Chondrocyte (in vitro differentiated cells): ENCODE data around the gene RPUSD1. TPM values are rescaled to one million over a fixed set of nuclear protein-coding genes. Genes with fewer than 3 reads are reported as not detected.
"Not testable (repeated sequence)": the region's sequence is repeated elsewhere in the genome, so short reads cannot be mapped to it uniquely, and the experiment has no call there.

Source experiments
- DNase-seq: peaks from one replicate; pipeline ENCODE4 v3.0.0; 2021; ENCODE audit warnings: mixed read lengths, low spot score
- H3K27ac Mint-ChIP-seq: one replicate; pipeline ENCODE4 v1.8.0; 2021; ENCODE audit warnings: mild to moderate bottlenecking, moderate library complexity, mixed read lengths; ENCODE audit not compliant: unreplicated experiment
- H3K27me3 Mint-ChIP-seq: 2 replicates; pipeline ENCODE4 v1.8.0; 2021; ENCODE audit warnings: low read depth, mixed read lengths
- H3K36me3 Mint-ChIP-seq: 2 replicates; pipeline ENCODE4 v1.8.0; 2021; ENCODE audit warnings: low read depth, mixed read lengths
- H3K4me1 Mint-ChIP-seq: 2 replicates; pipeline ENCODE4 v1.8.0; 2021; ENCODE audit warnings: low read depth, mild to moderate bottlenecking, mixed read lengths
- H3K4me3 Mint-ChIP-seq: one replicate; pipeline ENCODE4 v1.8.0; 2021; ENCODE audit warnings: mild to moderate bottlenecking, moderate library complexity, mixed read lengths; ENCODE audit not compliant: unreplicated experiment
- H3K9me3 Mint-ChIP-seq: 2 replicates; pipeline ENCODE4 v1.8.0; 2021; ENCODE audit warnings: low read depth, mixed read lengths
- total RNA-seq: library from RNA; stranded (reverse); gene quantifications from 3 replicates; pipeline ENCODE4 v1.2.1, GENCODE V29; 2021
- TF ChIP-seq, protein P1 (sequence below): fragments of 200-600 bp; sonication (generic); IDR thresholded peaks from 2 replicates; pipeline ENCODE4 v1.5.0; 2021; ENCODE audit warnings: antibody characterized with exemption, mild to moderate bottlenecking, moderate library complexity

Gene RPUSD1
- total RNA-seq, 1 donor from 2014 or later: 19.6 TPM

DNA sequence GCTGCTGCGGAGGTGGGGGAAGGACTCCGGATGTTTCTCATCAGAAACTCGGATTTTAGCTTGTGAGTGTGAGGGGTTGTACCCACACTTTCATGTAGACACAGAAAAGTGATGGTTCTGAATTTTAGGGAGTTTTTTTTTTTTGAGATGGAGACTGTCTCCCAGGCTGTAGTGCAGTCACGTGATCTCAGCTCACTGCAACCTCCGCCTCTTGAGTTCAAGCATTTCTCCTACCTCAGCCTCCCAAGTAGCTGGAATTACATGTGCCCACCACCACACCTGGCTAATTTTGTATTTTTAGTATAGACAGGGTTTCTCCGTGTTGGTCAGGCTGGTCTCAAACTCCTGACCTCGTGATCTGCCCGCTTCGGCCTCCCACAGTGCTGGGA, 34.7 kb upstream of the RPUSD1 start:
- no peaks in the 10 kb centered on the region for H3K36me3 Mint-ChIP-seq
- no peak for DNase-seq
- peaks cover 23% of the 10 kb centered on the region for H3K27me3 Mint-ChIP-seq
- H3K9me3 Mint-ChIP-seq: no peaks in the 10 kb centered on the region
- no peak overlapping the region for H3K4me3 Mint-ChIP-seq
- H3K27ac Mint-ChIP-seq: no peak overlapping the region
- H3K4me1 Mint-ChIP-seq: no peaks in the 10 kb centered on the region
- TF ChIP-seq, protein P1, sequence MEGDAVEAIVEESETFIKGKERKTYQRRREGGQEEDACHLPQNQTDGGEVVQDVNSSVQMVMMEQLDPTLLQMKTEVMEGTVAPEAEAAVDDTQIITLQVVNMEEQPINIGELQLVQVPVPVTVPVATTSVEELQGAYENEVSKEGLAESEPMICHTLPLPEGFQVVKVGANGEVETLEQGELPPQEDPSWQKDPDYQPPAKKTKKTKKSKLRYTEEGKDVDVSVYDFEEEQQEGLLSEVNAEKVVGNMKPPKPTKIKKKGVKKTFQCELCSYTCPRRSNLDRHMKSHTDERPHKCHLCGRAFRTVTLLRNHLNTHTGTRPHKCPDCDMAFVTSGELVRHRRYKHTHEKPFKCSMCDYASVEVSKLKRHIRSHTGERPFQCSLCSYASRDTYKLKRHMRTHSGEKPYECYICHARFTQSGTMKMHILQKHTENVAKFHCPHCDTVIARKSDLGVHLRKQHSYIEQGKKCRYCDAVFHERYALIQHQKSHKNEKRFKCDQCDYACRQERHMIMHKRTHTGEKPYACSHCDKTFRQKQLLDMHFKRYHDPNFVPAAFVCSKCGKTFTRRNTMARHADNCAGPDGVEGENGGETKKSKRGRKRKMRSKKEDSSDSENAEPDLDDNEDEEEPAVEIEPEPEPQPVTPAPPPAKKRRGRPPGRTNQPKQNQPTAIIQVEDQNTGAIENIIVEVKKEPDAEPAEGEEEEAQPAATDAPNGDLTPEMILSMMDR: no peak

DNA sequence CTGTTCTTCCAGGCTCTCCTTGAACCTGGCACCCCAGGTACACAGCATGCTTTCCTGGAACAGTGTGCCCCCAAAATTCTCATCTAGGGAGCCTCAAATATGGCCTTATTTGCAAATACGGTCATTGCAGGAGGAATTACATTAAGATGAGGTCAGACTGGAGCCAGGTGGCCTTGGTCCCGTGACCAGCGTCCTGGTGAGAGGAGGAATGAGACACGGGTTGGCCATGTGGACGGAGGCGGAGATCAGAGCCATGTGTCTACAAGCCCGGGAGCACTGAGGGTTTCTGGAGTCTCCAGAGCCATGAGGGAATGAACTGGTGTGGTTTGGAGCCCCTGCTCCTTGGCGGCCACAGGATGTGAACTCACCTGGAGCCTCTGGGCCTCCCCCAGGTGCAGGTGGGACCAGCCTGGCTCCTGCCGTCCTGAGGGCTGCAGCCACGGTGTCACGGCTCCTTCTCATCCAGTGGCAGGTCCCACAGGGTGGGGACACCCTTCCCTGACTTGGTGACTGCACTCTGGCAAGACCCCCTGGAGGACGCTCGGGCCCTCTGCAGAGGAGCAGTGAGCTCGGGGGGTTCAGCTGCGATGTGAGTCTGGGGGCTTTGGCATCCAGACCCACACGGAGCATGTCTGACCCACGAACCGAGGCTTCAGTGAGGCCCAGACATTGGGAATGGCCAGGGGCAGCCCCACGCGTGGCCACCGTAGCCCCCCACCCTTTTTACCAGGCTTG, 34.2 kb upstream of the RPUSD1 start:
- no peak overlapping the region for H3K4me3 Mint-ChIP-seq
- no peaks in the 10 kb centered on the region for H3K36me3 Mint-ChIP-seq
- H3K9me3 Mint-ChIP-seq: no peaks in the 10 kb centered on the region
- DNase-seq: no peak
- TF ChIP-seq, protein P1: no peak
- H3K27ac Mint-ChIP-seq: no peak overlapping the region
- no peaks in the 10 kb centered on the region for H3K4me1 Mint-ChIP-seq
- H3K27me3 Mint-ChIP-seq: peaks cover 23% of the 10 kb centered on the region

DNA sequence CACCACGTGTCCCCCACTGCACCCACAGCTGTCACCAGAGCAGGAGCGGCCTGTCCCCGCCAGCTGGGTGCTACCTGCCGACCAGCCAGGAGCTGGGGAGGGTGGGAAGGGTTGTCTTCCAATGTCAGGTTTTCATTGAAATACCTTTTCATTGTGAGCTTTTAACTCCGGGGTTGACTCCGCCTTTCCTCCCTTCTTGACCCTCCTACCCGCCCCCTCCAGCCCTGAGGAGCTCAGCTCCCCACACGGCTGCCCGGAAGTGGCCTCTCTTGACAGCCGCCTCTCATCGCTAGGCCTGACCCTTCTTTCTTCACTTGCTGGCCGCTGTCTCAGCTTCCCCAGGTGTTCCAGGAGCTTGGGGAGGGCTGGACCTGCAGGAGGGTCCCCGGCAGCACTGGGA, 33.6 kb upstream of the RPUSD1 start:
- Mint-ChIP-seq H3K9me3 (no peaks in the 10 kb centered on the region), H3K4me3 (no peak overlapping the region), H3K27me3 (peaks cover 23% of the 10 kb centered on the region), H3K4me1 (no peaks in the 10 kb centered on the region), H3K27ac (no peak overlapping the region), H3K36me3 (no peaks in the 10 kb centered on the region)
- TF ChIP-seq, protein P1: no peak
- DNase-seq: no peak

DNA sequence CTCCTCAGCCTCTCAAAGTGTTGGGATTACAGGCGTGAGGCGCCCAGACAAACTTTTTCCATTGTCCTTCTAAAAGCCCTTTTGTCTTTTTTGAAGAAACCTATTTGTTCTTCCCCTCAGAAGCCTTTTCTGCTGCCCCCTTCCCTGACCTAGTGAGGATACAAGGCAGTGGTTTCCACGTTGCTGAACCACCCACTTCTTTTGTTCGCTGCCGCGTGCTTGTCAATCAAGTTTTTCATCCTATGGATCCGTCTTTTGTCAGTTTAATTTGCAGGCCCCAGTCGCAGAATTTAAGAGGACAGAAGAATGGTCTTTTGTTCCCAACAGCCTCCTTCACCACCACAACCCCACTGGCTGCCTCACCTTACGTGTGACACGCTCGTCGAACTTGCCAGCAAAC, 32.6 kb upstream of the RPUSD1 start:
- TF ChIP-seq, protein P1: no peak
- Mint-ChIP-seq H3K9me3 (no peaks in the 10 kb centered on the region), H3K4me1 (no peaks in the 10 kb centered on the region), H3K36me3 (no peaks in the 10 kb centered on the region), H3K27ac (no peak overlapping the region), H3K4me3 (no peak overlapping the region), H3K27me3 (peaks cover 20% of the 10 kb centered on the region)
- no peak for DNase-seq

DNA sequence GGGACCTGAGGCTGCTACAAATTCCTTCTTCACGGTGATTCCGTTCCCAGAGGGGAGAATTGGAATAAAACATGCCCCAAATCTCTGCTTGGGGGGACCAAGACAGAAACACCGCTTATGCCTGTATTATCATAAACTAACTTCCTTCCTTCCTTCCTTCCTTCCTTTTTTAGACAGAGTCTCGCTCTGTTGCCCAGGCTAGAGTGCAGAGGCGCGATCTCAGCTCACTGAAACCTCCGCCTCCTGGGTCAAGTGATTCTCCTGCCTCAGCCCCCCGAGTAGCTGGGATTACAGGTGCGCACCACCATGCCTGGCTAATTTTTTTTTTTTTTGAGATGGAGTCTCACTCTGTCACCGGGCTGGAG, 31.8 kb upstream of the RPUSD1 start:
- not testable (repeated sequence) for DNase-seq, H3K36me3 Mint-ChIP-seq, H3K9me3 Mint-ChIP-seq, H3K27ac Mint-ChIP-seq, H3K4me3 Mint-ChIP-seq, H3K4me1 Mint-ChIP-seq
- peaks cover 16% of the 10 kb centered on the region for H3K27me3 Mint-ChIP-seq

DNA sequence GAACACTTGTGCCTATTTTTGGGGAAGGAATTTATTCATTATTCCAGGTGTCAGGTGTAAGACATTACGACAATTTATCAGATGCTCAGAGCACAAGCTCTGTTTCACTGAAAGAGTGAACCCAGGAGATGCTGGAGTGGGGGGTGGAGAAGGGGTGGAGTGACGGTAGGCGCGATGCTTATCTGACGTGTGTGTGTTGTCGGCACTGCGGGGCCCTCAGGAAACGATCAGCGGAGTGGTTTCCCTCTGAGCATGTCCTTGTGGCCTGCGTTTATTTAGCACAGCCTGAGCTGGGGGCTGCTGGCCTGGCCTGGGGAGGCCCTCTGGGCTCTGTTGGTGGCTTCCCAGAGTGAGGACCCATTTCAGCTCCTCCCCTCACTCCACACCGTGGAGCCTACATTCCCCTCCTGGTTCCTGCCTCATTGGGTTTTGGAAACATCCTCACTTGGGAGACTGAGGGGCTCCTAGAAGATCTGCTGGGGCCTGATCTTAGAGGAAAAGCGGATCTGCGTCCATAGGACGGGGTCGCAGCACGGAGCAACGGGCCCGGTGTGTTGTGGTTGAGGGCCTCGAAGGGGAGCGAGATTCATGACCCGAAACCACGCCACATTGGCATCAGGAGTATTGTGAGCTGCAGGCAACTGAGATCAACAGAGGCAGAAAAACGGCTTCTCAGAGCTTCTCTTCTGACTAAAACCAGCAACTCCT, 31.3 kb upstream of the RPUSD1 start:
- Mint-ChIP-seq H3K4me1 (peaks cover 6% of the 10 kb centered on the region), H3K4me3 (no peak overlapping the region), H3K27me3 (peaks cover 16% of the 10 kb centered on the region), H3K27ac (no peak overlapping the region), H3K36me3 (no peaks in the 10 kb centered on the region), H3K9me3 (no peaks in the 10 kb centered on the region)
- DNase-seq: no peak
- TF ChIP-seq, protein P1: no peak
